Activated CD8-positive, alpha-beta memory T cell treated with anti-CD3 and anti-CD28 coated beads for 36 hours (primary cell): ENCODE measurements around the gene BOLA1. TPM values are rescaled to one million over a fixed set of nuclear protein-coding genes. Genes with fewer than 3 reads are reported as not detected.

Experiments
- CTCF ChIA-PET: fragments of 350-600 bp; sonication (Branson Sonifier 250); formaldehyde crosslinking; loops from one replicate; lab custom pipeline; 2021; ENCODE audit warnings: antibody characterized with exemption; lab: Charles Lee
- POLR2A ChIA-PET: fragments of 350-600 bp; sonication (Branson Sonifier 250); formaldehyde crosslinking; loops from one replicate; lab custom pipeline; 2021; ENCODE audit warnings: antibody characterized with exemption; lab: Charles Lee
- total RNA-seq, 2 experiments: library from RNA; stranded (reverse); gene quantifications; one replicate each; pipeline ENCODE4 v1.2.3, GENCODE V29; 2021

BOLA1 gene
- total RNA-seq, 2 experiments from 2014 or later: 28.1 TPM

DNA sequence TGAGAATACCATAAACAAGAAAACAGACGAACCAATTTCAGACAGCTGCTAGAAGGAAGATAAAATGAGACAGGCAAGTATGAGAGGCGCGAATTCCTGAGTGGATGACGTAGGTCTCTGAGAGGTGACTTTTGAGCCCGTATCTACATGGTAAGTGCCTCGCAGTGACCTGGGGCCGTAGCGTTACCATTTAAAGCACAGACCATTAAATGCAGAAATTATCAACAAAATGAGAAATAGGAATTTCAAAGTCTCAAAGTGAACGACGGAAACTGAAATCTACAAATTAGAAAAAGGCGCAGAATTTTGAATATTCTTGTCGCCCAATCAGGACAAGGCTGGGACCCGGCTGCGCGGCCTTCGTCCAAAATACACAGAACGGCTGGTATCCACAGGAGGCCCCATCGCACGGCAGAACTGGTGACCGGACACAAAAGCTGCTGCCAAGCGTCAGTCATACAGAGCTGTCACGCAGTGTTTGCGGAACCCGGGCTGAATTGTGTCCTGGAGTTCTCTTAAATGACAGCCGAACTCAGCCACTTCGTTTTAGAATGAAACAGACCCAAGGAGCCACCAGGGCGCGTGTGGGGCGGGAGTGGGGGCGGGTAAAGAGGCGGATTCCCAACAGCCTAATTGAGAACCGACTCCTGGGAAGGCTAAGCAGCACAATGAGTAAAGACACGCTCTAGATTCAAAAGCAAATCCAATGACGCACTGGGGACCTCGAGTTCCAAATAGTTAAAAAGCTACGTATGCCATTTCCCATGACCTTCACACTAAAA is 13.8 kb upstream of the BOLA1 start:
- CTCF ChIA-PET: interaction anchor here (0.7 to 1.1 kb wide), 2 partner anchors 15 to 35 kb away, joined by 3 read pairs; no protein-coding TSS in a partner anchor

GRCh38 chr1:149886121-149886395 is 13.3 kb upstream of the BOLA1 start:
- ChIA-PET POLR2A (interaction anchor here (0.5 to 4.8 kb wide), 9 partner anchors 9 to 1656 kb away, joined by 3 to 75 read pairs (median 15); partner anchors contain the start of genes BOLA1, OTUD7B and VPS45), CTCF (interaction anchor here (0.7 to 2.5 kb wide), 3 partner anchors 14 to 42 kb away, joined by 3 to 8 read pairs (median 3); no protein-coding TSS in a partner anchor)

More for the DNA sequence above, 13.8 kb upstream of the BOLA1 start:
- POLR2A ChIA-PET: interaction anchor here (0.5 to 4.8 kb wide), 8 partner anchors 9 to 1656 kb away, joined by 3 to 75 read pairs (median 16); partner anchors contain the start of genes BOLA1, OTUD7B and VPS45

DNA sequence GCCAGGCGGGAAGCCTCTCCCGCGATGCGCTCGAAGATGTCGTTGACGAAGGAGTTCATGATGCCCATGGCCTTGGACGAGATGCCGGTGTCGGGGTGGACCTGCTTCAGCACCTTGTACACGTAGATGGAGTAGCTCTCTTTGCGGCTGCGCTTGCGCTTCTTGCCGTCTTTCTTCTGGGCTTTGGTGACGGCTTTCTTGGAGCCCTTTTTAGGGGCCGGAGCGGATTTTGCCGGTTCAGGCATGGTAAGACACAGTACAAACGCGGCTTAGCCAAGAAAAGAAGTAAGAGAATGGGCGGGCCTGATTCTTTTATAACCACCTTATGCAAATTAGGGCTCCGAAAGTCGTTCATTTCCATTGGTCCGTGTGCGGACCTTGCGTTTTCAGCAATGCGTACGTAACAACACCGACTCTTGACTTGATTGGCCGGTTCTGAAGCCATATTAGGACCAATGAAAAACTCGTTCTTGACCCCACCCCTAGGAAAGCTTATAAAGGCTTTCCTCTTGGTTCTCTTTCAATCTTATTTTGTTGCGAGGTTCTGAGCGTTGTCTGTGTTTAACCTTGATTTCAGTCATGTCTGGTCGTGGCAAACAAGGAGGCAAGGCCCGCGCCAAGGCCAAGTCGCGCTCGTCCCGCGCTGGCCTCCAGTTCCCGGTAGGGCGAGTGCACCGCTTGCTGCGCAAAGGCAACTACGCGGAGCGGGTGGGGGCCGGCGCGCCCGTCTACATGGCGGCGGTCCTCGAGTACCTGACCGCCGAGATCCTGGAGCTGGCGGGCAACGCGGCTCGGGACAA is 12.8 kb upstream of the BOLA1 start:
- ChIA-PET POLR2A (interaction anchor here (0.5 to 4.8 kb wide), 13 partner anchors 10 to 1655 kb away, joined by 3 to 75 read pairs (median 7); partner anchors contain the start of genes APH1A, BOLA1, OTUD7B and VPS45), CTCF (interaction anchor here (0.7 to 2.5 kb wide), 3 partner anchors 14 to 43 kb away, joined by 3 to 8 read pairs (median 3); no protein-coding TSS in a partner anchor)

DNA sequence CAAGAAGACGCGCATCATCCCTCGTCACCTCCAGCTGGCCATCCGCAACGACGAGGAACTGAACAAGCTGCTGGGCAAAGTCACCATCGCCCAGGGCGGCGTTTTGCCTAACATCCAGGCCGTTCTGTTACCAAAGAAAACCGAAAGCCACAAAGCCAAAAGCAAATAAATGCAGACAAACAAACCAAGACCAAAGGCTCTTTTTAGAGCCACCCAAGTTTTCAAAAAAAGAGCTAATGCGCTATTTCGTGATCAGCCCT is 12.2 kb upstream of the BOLA1 start:
- ChIA-PET POLR2A (interaction anchor here (1.1 to 4.8 kb wide), 11 partner anchors 12 to 382 kb away, joined by 3 to 75 read pairs (median 13); partner anchors contain the start of genes APH1A, BOLA1, OTUD7B and VPS45), CTCF (interaction anchor here (2.5 kb wide), 1 partner anchor 43 kb away, joined by 8 read pairs; no protein-coding TSS in a partner anchor)

GRCh38 chr1:149887456-149888246 is 11.7 kb upstream of the BOLA1 start:
- CTCF ChIA-PET: interaction anchor here (0.8 to 2.5 kb wide), 5 partner anchors 9 to 299 kb away, joined by 3 to 8 read pairs (median 5); partner anchors contain the start of gene SF3B4
- POLR2A ChIA-PET: interaction anchor here (1.0 to 4.8 kb wide), 15 partner anchors 12 to 381 kb away, joined by 3 to 75 read pairs (median 6); partner anchors contain the start of genes APH1A, BOLA1, OTUD7B and VPS45

DNA sequence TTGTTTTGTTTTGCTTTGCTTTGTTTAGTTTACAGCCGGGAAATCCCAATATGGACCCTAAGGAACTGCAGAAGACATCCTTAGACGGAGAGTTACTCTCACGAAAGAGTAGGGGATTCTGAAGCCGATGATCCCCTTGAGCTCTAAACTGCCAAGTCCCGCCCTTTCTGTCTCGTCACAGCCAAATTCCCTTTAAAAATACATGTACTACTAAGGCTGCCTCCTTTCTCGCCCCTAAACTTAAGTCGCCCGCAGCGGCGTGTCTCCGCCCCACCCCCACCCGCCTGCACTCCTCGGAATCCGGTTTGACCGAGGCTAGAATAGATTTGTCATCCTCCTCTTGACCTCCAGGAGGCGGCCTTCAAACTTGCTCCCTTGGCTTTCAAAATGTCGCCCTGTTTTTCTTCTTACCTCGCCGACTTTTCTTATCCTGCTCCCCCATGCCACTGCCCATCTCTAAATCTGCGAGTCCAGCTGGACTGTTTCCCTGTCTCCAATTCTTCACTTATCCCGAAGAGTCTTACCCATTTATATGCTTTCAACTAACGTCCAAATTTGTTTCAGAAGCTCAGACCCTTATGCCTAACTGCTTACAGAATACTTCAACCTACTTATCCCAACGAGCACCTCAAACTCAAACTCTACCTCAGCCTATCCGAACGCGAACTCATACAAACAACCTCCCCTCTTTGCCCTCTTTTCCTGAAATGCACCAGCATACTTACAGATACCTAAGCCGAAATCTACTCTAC is 10.9 kb upstream of the BOLA1 start:
- ChIA-PET POLR2A (interaction anchor here (1.0 to 4.8 kb wide), 14 partner anchors 11 to 381 kb away, joined by 3 to 75 read pairs (median 6); partner anchors contain the start of genes APH1A, BOLA1, OTUD7B and VPS45), CTCF (interaction anchor here (0.6 to 2.5 kb wide), 8 partner anchors 8 to 299 kb away, joined by 3 to 8 read pairs (median 3); partner anchors contain the start of gene SF3B4)

DNA sequence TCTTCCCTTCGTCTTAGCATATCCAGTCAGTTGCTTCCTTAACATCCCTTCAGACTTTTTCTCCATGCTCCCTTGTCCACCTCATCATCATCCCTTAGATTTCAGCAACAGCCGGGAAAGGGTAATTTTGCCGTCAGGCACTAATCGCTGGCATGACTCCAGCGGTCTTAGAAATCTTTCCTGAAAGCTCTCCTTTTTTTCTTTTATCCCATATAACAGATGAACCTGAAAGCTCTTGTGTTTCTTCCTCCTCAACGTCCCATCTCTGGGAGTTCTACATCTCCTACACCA is 10.4 kb upstream of the BOLA1 start:
- ChIA-PET POLR2A (interaction anchor here (1.5 to 3.6 kb wide), 3 partner anchors 10 to 345 kb away, joined by 3 to 22 read pairs (median 6); partner anchors contain the start of gene BOLA1), CTCF (interaction anchor here (0.6 to 1.8 kb wide), 5 partner anchors 8 to 298 kb away, joined by 3 to 7 read pairs (median 3); no protein-coding TSS in a partner anchor)

- POLR2A ChIA-PET: no interaction called here
- CTCF ChIA-PET: interaction anchor here (1.7 kb wide), 1 partner anchor 8 kb away, joined by 5 read pairs; a partner anchor contains a TSS
These were observed 2.8 kb upstream of the BOLA1 start for GRCh38 chr1:149896575-149896974.

DNA sequence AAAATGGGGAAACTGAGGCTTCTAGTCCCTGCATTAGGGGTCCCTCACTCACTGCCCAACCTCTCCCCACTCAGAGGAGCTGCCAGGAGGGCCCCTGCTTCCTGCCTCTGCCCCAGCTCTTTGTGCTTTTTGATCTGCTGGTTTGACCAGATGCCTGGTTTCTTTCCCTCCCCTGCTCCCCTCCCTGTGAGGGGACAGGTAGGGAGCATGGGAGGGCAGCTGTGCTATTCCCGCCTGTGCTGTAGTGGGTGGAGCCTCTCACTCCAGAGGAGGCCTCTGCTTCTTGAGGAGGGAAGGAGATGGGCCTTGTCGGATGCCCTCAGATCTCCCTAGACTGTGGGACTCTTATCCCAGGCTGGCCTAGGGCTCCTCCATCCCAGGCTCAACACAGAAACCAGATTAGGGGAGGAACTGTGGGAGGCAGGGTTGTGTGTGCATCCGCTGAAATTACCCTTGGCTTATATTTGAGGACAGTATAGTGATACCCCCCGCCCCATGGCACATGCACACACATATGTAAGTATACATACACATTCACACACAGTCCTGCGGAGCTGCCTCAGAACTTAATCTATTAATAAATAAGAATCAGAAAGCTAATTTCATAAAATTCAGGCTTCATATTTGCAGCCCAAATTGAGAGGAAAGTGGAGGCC is 4.6 kb downstream of the BOLA1 start:
- ChIA-PET POLR2A (no interaction called here), CTCF (interaction anchor here (0.6 kb wide), 1 partner anchor 15 kb away, joined by 3 read pairs; no protein-coding TSS in a partner anchor)

GRCh38 chr1:149906570-149907075 is 7.3 kb downstream of the BOLA1 start:
- ChIA-PET CTCF (no interaction called here), POLR2A (interaction anchor here (0.6 kb wide), 1 partner anchor 329 kb away, joined by 3 read pairs; no protein-coding TSS in a partner anchor)

GRCh38 chr1:149914545-149914944 is 15.2 kb downstream of the BOLA1 start:
- CTCF ChIA-PET: interaction anchor here (0.8 kb wide), 1 partner anchor 255 kb away, joined by 3 read pairs; no protein-coding TSS in a partner anchor
- POLR2A ChIA-PET: no interaction called here

DNA sequence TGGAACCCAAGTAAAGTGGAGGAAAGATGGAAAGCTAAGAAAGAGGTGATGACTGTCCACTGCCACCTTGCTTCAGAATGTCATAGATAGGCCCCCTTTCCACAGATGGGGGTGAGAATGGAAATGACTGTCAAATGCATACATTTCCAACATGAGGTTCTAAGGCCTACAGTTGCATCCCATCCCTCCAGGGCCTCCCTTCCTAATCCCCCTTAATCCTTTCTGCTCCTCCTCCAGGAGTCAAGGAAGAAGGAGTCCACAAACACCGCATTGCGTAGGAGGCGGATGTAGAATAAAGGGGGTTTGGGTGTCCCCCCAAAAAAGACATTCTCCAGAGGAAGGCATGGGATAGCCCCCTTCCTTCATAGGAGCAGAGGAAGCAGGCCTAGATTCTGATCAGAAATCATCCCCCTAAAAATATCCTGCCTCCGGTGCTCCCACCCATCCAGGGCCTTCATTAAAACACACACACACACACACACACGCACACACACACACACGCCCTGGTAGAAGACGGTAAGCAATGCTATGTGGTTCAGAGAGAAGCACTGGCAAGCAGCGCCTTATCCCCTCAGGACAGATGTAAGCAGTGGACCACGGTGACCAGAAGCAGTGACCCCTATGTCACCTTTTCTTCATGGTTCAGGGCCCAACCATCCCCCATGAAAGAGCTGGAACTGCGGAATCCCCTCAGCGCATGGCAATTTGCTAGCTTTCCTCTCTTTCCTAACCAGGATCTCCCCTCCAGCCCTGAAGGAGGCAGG is 16.2 kb downstream of the BOLA1 start:
- ChIA-PET POLR2A (interaction anchor here (1.9 kb wide), 1 partner anchor 29 kb away, joined by 6 read pairs; a partner anchor contains a TSS), CTCF (interaction anchor here (0.8 to 1.3 kb wide), 2 partner anchors 254 to 271 kb away, joined by 3 read pairs; no protein-coding TSS in a partner anchor)

DNA sequence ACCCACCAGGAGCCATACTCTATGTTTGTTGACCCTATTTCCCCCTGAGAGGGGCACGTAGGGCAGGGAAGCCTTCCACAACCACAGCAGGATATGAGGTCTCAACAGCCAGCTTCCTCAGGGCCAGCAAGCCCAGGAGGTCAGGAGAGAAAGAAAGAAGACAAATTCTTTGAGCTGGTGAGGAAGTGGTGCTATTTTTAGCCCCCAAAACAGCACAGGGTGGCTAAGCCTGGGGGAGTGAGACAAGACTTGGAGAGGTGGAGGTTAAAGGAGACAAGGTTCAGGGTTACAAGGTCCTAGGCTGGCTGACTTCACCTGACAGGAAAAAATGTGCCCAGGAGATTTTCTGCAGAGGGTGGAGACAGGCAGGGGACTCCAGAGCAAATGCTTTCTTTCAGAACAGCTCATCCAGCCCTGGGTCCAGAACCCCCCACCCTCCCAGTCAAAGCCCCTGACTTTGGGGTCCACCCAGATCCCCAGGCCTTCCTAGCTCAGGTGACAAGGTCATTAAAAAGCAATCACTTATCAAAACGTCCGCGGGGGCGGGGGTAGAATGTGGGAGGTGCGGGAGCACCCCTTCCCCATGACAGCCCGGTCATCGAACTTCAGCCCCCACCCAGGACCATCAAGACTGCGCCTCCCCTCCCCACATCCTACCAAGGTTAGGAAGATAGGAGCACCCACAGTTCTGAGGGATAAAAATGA is 17.0 kb downstream of the BOLA1 start:
- POLR2A ChIA-PET: interaction anchor here (1.9 kb wide), 1 partner anchor 29 kb away, joined by 6 read pairs; a partner anchor contains a TSS
- CTCF ChIA-PET: interaction anchor here (1.3 kb wide), 1 partner anchor 271 kb away, joined by 3 read pairs; no protein-coding TSS in a partner anchor

- CTCF ChIA-PET: interaction anchor here (1.3 kb wide), 1 partner anchor 270 kb away, joined by 3 read pairs; no protein-coding TSS in a partner anchor
- POLR2A ChIA-PET: interaction anchor here (1.9 kb wide), 1 partner anchor 30 kb away, joined by 6 read pairs; a partner anchor contains a TSS
These were observed 17.5 kb downstream of the BOLA1 start for GRCh38 chr1:149916898-149917252.

DNA sequence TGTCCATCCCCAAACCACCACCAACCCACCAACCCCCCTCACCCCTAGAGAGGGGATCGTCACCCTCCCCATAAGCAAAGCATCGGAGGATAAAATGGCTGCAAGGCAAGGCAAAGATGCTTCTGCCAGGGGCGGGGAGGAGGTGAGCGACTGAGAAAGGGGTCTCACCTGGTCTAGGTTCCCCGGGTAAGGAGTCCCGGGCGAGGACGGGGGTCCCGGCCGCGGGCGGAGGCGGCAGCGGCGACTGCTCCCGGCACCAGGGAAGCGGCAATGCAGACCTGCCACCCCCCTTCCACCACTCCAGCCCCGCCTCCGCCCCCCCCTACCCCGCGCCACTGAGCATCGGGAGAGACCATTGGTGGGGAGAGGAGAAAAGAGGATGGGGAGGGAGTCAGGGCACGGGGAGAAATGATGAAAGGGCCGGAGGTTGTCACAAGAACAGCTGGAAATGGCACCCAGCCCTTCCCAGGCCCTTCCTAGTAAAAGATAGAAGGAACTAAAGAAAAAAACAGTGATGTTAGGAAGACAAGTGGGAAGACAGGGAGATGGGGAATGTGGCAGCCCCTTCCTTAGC is 18.3 kb downstream of the BOLA1 start, which contains the start of gene SV2A:
TSS of gene SV2A (minus strand) at position 274 of the 574 bp plus-strand sequence. CDS start 4,004 bp downstream, outside the sequence.
- CTCF ChIA-PET: no interaction called here
- POLR2A ChIA-PET: no interaction called here
